ENCODE data around the gene EVI2A.

GRCh38 chr17:31275116-31275515 lies 46.3 kb downstream of the EVI2A start:
- TF ChIP-seq POLR2AphosphoS5 (IDR thresholded peaks at IDR 0.05) (no peak), CTCF (IDR thresholded peaks at IDR 0.05 in 8 of 11, conservative IDR thresholded peaks at IDR 0.05 in 3 of 11) (no peak), POLR2A (IDR thresholded peaks at IDR 0.05) (no peak)

Measured in spleen (tissue), 7 donors.